SH-SY5Y (cell line): ENCODE measurements around the gene SEC63.

Experiments
- GATA2 ChIP-seq: IDR thresholded peaks from 2 replicates; pipeline ENCODE4 v1.6.1; 2011; ENCODE audit warnings: mild to moderate bottlenecking, low read depth, low read length
- GATA3 ChIP-seq: IDR thresholded peaks from 2 replicates; pipeline ENCODE4 v1.6.1; 2011; ENCODE audit warnings: low read depth, mild to moderate bottlenecking, low read length, moderate library complexity

The SEC63 gene

GRCh38 chr6:107956181-107956580 lies 1.8 kb downstream of the SEC63 start:
- TF ChIP-seq GATA2 (no peak), GATA3 (no peak)

DNA sequence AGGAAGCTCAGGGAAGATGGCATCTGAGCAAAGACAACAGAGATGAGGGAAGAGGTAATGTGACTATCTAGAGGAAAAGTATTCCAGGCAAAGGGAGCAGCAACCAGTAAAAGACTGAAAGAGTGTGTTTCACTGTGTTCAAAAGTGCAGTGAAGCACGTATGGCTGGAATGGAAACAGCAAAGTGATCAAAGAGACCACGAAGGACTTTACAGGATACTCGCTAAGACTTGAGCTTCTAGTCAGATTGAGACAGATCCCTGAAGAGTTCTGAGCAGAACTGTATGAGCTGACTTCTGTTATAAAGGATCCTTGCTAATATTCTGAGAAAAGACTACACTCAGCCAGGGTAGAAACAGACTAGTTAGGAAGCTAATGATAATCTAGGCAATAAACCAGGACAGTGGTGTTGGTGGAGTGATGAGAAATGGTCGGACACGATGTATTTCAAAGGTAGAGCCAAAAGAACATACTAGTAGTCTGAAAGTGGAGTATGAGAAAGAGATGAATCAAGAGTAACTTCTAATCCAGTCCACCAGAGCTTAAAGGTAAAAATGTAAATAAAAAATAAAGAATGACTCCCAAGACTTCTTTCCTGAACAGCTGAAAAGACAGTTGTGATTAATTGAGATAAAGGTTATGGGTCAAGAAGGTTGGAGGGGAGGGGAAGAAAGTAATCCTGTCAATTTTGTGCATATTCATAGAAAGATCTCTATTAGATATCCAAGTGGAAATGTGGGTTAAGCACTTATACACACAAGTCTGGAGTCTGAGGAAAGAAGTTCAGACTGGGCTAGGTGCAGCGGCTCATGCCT lies 14.2 kb downstream of the SEC63 start:
- no peak for TF ChIP-seq GATA2
- no peak for TF ChIP-seq GATA3

- TF ChIP-seq GATA3 = no peak
- no peak for TF ChIP-seq GATA2
These were observed 15.9 kb downstream of the SEC63 start for GRCh38 chr6:107942142-107942541.

- TF ChIP-seq GATA2 = no peak
- no peak for TF ChIP-seq GATA3
These were observed 16.4 kb downstream of the SEC63 start for GRCh38 chr6:107941627-107942026.

DNA sequence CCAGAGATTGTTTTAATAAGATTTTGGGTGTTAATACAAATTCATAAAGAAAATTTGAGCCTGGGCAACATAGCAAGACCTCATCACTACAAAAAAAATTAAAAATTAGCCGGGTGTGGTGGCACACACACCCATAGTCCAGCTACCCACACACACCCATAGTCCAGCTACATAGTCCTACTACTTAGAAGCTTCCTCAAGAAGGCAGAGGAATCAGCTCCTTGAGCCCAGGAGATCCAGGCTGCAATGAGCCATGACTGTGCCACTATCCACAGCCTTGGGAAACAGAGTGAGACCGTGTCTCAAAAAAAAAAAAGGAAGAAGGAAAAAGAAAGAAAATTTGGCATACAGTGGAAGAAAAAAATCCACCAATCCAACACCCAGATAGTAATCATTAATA lies 16.8 kb downstream of the SEC63 start:
- TF ChIP-seq GATA3 = no peak
- TF ChIP-seq GATA2 = no peak

DNA sequence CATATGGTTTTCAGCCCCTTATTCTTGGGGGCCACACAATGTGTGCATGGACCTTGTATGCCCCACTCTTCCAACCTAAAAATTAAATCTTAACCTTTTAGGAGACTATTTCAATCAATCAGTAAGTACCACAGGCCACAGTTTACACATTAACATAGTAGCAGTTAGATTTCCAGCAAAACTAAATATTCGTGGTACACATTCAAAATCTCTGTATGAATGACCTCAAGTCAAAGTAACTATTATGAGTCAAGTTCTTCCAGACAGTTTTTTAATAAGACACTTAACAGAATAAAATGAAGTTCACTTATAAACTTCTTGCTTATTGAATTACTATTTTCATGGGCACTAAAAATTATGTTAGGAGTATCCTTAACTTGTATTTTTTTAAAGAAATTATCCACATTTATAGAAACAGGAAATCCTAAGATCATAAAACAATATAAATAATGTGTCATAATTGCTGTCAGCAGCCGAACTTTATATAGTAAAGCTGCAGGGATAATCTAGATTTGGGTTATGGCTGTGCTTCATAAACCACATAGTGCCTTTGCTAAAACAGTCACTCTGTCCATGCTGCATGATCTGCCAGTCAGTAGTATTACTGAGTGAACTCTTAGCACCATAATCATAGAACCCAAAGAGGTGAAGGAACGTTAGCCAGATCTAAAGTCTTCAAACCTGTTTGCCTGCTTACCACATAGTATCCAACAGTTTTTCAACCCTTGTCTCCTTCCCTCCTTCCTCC lies 21.7 kb downstream of the SEC63 start:
- TF ChIP-seq GATA3 (no peak), GATA2 (no peak)

DNA sequence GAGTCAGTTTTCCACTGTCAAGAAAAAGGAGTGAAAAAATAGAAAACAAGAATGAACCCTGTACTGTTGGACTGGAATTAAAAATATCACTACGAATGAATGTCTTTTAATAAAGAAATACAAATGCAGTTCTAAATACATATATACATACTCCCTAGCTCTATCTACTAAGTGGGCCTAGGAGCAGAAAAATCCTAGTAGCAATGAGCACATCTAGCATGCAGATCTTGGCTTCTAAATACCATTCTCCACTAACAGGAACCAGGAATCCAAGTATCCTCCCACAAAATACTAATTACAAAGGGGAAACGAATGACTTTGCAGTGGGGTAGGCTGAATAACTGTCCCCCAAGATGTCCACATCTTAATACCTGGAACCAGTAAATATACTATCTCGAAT lies 25.4 kb downstream of the SEC63 start:
- TF ChIP-seq GATA2 = no peak
- TF ChIP-seq GATA3 = no peak

GRCh38 chr6:107931894-107932293 lies 26.1 kb downstream of the SEC63 start:
- TF ChIP-seq GATA3 (no peak), GATA2 (no peak)

- TF ChIP-seq GATA2 (no peak), GATA3 (no peak)
These were observed 29.0 kb downstream of the SEC63 start for GRCh38 chr6:107928984-107929383.

- TF ChIP-seq GATA2 (no peak), GATA3 (no peak)
These were observed 40.3 kb downstream of the SEC63 start for GRCh38 chr6:107917451-107918375.

GRCh38 chr6:107911692-107912091 lies 46.3 kb downstream of the SEC63 start:
- no peak for TF ChIP-seq GATA3
- no peak for TF ChIP-seq GATA2

DNA sequence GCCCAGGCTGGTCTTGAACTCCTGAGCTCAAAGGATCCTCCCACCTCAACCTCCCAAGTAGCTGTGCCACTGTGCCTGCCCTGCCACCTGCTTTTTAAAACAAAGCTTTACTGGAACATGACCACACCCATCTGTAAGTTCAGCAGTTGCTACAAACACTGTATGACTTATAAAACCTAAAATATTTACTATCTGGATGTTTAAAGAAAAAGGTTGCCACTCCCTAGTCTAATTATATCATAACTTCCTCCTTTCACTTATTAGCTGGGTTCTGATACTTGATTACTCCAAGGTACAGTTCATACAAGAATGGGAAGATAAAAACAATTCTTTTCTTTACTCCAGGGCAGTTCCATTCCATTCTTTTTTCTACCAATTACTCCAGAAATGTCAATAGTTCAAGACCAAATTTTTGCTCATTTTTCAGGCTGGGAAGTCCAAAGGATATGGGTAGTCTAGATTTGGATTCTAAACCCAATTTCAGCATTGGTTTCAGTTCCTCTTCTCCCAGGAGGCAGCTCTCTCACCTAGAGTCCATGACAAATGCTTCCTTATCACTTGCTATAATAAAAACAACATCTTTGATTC lies 63.1 kb downstream of the SEC63 start:
- no peak for TF ChIP-seq GATA3
- no peak for TF ChIP-seq GATA2

- TF ChIP-seq GATA2 (no peak), GATA3 (no peak)
These were observed 78.1 kb downstream of the SEC63 start for GRCh38 chr6:107879941-107880340.

DNA sequence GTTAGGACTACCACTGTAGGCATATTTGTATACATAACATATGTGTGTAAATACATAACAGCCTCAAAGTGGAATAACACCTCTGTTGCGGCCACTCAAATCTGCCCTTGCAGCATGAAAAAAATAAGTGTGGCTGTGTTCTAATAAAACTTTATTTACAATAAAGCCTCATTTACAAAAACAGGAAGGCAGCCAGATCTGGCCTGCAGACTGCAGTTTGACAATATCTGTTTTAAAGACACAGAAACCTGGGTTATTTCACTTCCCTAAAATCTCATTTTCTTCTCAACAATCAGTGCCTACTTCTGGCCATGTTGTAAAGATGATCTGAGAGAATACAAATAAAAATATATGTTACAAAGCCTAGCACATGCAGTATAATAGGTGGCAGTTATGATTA lies 80.0 kb downstream of the SEC63 start:
- TF ChIP-seq GATA3 (no peak), GATA2 (no peak)

DNA sequence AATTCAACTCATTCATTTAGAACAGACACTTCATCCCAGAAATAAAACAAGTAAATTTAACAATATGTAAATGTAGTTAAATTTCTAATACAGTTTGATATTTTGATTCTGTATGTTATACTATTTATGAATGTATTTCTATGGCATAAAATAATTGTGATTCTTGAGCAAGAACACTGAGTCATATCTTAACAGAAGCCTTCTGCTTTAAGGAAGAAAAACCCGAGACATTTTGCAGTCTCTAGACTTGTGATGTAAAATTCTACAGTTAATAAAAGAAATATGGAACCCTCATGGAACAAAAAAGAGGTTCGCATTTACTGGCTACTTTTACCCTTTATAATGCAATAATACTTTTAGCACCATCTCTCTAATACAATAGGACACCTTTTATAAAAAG lies 86.0 kb downstream of the SEC63 start:
- TF ChIP-seq GATA3 = no peak
- TF ChIP-seq GATA2 = no peak
